Activated T-cell treated with anti-CD3 and anti-CD28 coated beads for 24 hours (primary cell): ENCODE data around the gene KRTAP29-1.
"Not testable (repeated sequence)": the region's sequence is repeated elsewhere in the genome, so short reads cannot be mapped to it uniquely, and the experiment has no call there.

Experiments
- DNase-seq: peaks from one replicate; pipeline ENCODE4 v3.0.0-alpha.2; 2020; ENCODE audit warnings: low read depth

The KRTAP29-1 gene

GRCh38 chr17:41298458-41299135 is 4.1 kb downstream of the KRTAP29-1 start:
- DNase-seq, result no peak

GRCh38 chr17:41296846-41297245 is 5.8 kb downstream of the KRTAP29-1 start:
- DNase-seq, result no peak

GRCh38 chr17:41294016-41294415 is 8.6 kb downstream of the KRTAP29-1 start:
- no peak for DNase-seq

- no peak for DNase-seq
Observed at GRCh38 chr17:41287050-41287449, 15.6 kb downstream of the KRTAP29-1 start.

GRCh38 chr17:41284546-41284945 is 18.1 kb downstream of the KRTAP29-1 start:
- no peak for DNase-seq

GRCh38 chr17:41284043-41284442 is 18.6 kb downstream of the KRTAP29-1 start:
- no peak for DNase-seq

GRCh38 chr17:41278176-41278955 is 24.3 kb downstream of the KRTAP29-1 start:
- DNase-seq, result no peak

- not testable (repeated sequence) for DNase-seq
Observed at GRCh38 chr17:41275648-41276190, 26.9 kb downstream of the KRTAP29-1 start, which contains the start of gene KRTAP9-7. TSS of gene KRTAP9-7 (plus strand) at chr17:41275698. CDS start at chr17:41275698, 0 bp downstream.

- DNase-seq, result no peak
Observed at GRCh38 chr17:41271858-41272257, 30.8 kb downstream of the KRTAP29-1 start.

- DNase-seq, result not testable (repeated sequence)
Observed at GRCh38 chr17:41271323-41271722, 31.3 kb downstream of the KRTAP29-1 start.

GRCh38 chr17:41267711-41268110 is 34.9 kb downstream of the KRTAP29-1 start:
- DNase-seq, result no peak

GRCh38 chr17:41265078-41265477 is 37.6 kb downstream of the KRTAP29-1 start, which contains the start of gene KRTAP9-6:
TSS of gene KRTAP9-6 (plus strand) at chr17:41265378. CDS start at chr17:41265378, 0 bp downstream.
- DNase-seq, result no peak

- DNase-seq, result no peak
Observed at GRCh38 chr17:41264599-41264998, 38.1 kb downstream of the KRTAP29-1 start.

- DNase-seq, result no peak
Observed at GRCh38 chr17:41263212-41263611, 39.4 kb downstream of the KRTAP29-1 start.

GRCh38 chr17:41258406-41258805 is 44.2 kb downstream of the KRTAP29-1 start:
- DNase-seq, result no peak

- no peak for DNase-seq
Observed at GRCh38 chr17:41256291-41256685, 46.4 kb downstream of the KRTAP29-1 start.

GRCh38 chr17:41255381-41256290 is 47.0 kb downstream of the KRTAP29-1 start, which contains the start of gene KRTAP9-9:
TSS of gene KRTAP9-9 (plus strand) at chr17:41255384.
- not testable (repeated sequence) for DNase-seq

GRCh38 chr17:41254861-41255260 is 47.8 kb downstream of the KRTAP29-1 start:
- no peak for DNase-seq
